ENCODE results near the gene GATA2. TPM values are rescaled to one million over a fixed set of nuclear protein-coding genes. Genes with fewer than 3 reads are reported as not detected.

GATA2 gene
- total and polyA plus RNA-seq, 9 donors, result 4.0 to 16.1 (median 6.1) TPM

DNA sequence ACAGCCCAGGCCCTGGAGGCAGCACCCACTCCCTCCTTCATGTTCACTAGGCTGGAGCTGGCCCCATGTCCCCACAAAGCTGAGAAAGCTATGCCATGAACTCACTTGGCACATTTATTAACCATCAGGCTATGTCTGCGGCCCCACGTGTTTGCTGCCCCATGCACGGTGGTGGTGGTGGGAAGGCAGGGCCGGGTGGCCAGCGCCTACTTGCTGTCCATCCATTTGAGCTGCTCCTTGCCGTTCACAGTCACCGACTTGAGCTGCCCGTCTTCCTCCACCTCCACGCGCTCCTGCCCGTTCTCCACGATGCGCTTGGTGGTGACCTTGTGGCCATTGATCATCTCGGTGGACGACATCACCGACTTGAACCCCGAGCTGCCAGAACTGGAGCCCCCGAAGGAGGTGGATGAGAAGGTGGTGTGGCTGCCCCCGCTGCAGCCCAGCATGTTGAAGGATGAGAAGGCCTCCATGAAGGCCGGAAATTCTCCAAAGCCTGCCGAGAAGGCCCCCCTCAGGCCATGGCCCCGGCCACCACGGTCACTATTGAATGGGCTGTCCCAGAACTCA, 30.6 kb downstream of the GATA2 start:
- DNase-seq, result no peak
- Histone ChIP-seq H3K9me3 (no peaks in the 10 kb centered on the region), H3K27ac (no peak overlapping the region), H3K4me3 (no peak overlapping the region), H3K4me1 (ENCODE audit: insufficient read depth) (no peaks in the 10 kb centered on the region), H3K36me3 (no peaks in the 10 kb centered on the region), H3K27me3 (no peaks in the 10 kb centered on the region)
- WGBS, 3 donors, result 89 to 93% (median 92%) methylated on average over 23 of the region's 23 CpGs
- no peak for TF ChIP-seq EP300 (IDR thresholded peaks at IDR 0.05)
- no peak for TF ChIP-seq POLR2A (IDR thresholded peaks at IDR 0.05)
- no peak for TF ChIP-seq CTCF (IDR thresholded peaks at IDR 0.05)
- intact Hi-C loops (cut with DNase I), result no loop called here

- H3K9me3 ChIP-seq, result no peaks in the 10 kb centered on the region
- no peaks in the 10 kb centered on the region for H3K36me3 ChIP-seq
- H3K4me3 ChIP-seq, result no peak overlapping the region
- no peak overlapping the region for H3K27ac ChIP-seq
- TF ChIP-seq POLR2A (IDR thresholded peaks at IDR 0.05) (no peak), EP300 (IDR thresholded peaks at IDR 0.05) (no peak), CTCF (IDR thresholded peaks at IDR 0.05) (no peak)
- no peak for DNase-seq
- intact Hi-C loops (cut with DNase I), result no loop called here
- no peaks in the 10 kb centered on the region for H3K27me3 ChIP-seq
- H3K4me1 ChIP-seq (ENCODE audit: insufficient read depth), result no peaks in the 10 kb centered on the region
- 78 to 85% (median 83%) methylated on average over 12 of the region's 12 CpGs for WGBS, 3 donors
These were observed 31.3 kb downstream of the GATA2 start for GRCh38 chr3:128461731-128462130.

DNA sequence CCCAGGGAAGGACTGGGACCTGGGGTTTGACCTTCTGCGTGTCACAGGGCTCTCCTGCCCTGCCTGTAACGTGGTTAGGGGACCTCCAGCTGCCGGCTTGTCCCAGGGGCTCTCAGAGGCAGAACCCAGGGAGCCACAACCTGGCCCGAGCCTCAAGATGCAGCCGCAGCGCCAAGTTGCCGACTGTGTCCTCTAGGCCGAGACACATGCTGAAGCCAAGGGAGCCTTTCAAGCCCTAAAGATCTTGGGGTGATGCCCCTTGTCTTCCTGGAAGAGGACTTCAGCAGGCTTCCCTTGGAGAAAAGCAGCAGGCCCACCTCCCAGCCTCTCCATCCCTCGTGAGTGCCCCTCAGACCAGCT, 33.6 kb downstream of the GATA2 start:
- TF ChIP-seq CTCF (IDR thresholded peaks at IDR 0.05), result no peak
- TF ChIP-seq EP300 (IDR thresholded peaks at IDR 0.05), result no peak
- no peak for TF ChIP-seq POLR2A (IDR thresholded peaks at IDR 0.05)

DNA sequence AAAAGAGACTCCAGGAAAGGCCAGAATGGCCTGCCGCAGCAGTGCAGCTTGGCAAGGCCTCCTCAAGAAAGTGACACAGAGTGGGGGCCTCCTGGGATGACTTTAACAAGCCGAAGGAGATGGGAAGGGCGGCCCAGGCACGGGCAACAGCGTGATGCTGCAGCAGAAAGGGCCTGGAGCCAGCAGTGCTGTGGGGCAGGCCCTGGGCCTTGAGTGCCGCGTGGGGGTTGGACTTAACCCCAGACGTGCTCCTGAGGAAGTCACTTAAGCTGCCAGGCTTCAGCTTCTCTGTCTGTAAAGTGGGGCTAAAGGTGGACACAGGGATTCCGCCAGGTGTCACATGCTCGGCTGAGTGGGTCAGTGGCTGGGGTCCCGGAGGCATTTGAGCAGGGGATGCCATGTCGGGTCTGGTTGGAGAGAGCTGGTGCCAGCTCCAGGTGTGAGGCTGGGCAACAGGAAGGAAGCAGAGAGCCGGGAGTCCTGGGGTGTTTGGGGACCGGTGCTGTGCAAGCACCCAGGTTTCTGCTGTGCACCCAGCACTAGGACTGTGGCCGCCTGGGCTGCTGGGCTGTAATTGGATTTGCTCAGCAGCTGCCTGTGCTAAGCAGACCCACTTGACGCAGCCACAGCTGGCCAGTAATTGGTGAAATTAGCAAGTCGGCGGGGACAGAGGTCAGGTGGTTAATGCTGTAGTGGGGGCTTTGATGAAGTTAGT, 34.1 kb downstream of the GATA2 start:
- 67 to 76% (median 70%) methylated on average over 18 of the region's 18 CpGs for WGBS, 3 donors
- H3K27ac ChIP-seq, result no peak overlapping the region
- no peak for DNase-seq
- TF ChIP-seq EP300 (IDR thresholded peaks at IDR 0.05), result no peak
- no peak for TF ChIP-seq CTCF (IDR thresholded peaks at IDR 0.05)
- TF ChIP-seq POLR2A (IDR thresholded peaks at IDR 0.05), result no peak
- no peaks in the 10 kb centered on the region for H3K4me1 ChIP-seq (ENCODE audit: insufficient read depth)
- no peak overlapping the region for H3K4me3 ChIP-seq
- H3K27me3 ChIP-seq, result no peaks in the 10 kb centered on the region
- no peaks in the 10 kb centered on the region for H3K36me3 ChIP-seq
- intact Hi-C loops (cut with DNase I), result no loop called here
- H3K9me3 ChIP-seq, result no peaks in the 10 kb centered on the region

More for the DNA sequence above, 33.6 kb downstream of the GATA2 start:
- H3K9me3 ChIP-seq, result no peaks in the 10 kb centered on the region
- no peaks in the 10 kb centered on the region for H3K4me1 ChIP-seq (ENCODE audit: insufficient read depth)
- 88 to 90% (median 89%) methylated on average over 9 of the region's 9 CpGs for WGBS, 3 donors
- no peaks in the 10 kb centered on the region for H3K36me3 ChIP-seq
- H3K4me3 ChIP-seq, result no peak overlapping the region
- no peaks in the 10 kb centered on the region for H3K27me3 ChIP-seq
- no peak overlapping the region for H3K27ac ChIP-seq
- intact Hi-C loops (cut with DNase I), result no loop called here
- DNase-seq, result no peak
